ENCODE results near the gene COL18A1. TPM values are rescaled to one million over a fixed set of nuclear protein-coding genes. Genes with fewer than 3 reads are reported as not detected.

The COL18A1 gene
- total RNA-seq, 1 donor, result 8.6 TPM

GRCh38 chr21:45385549-45386050 is 19.4 kb upstream of the COL18A1 start:
- H3K4me3 ChIP-seq (ENCODE audit: low read length), result no peak overlapping the region
- H3K9me3 ChIP-seq (ENCODE audit: low read depth, low read length), result no peaks in the 10 kb centered on the region
- no peaks in the 10 kb centered on the region for H3K27me3 ChIP-seq (ENCODE audit: insufficient read depth, low read length)
- H3K4me1 ChIP-seq (ENCODE audit: insufficient read depth, low read length), result no peaks in the 10 kb centered on the region

DNA sequence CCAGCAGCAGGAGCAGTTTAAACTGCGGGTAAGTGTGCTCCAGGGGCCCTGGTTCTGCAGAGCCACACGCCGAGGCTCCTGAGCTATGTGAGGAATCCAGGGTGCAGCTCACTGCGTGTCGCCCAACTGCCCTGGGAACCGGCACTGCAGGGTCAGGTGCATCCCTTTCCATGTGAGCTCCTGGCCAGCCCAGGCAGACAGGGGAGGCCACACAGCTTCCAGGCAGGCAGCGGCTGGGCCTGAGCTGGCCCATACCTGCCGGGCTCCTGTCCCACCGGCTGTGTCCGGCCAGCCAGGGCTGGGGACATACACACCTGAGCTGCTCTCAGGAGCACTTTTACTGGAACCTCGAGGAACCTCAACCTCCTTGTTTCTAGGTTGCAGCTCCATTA is 18.6 kb upstream of the COL18A1 start:
- Histone ChIP-seq H3K4me3 (ENCODE audit: low read length) (no peak overlapping the region), H3K27me3 (ENCODE audit: insufficient read depth, low read length) (no peaks in the 10 kb centered on the region), H3K4me1 (ENCODE audit: insufficient read depth, low read length) (no peaks in the 10 kb centered on the region), H3K9me3 (ENCODE audit: low read depth, low read length) (no peaks in the 10 kb centered on the region)

- H3K27me3 ChIP-seq (ENCODE audit: insufficient read depth, low read length), result no peaks in the 10 kb centered on the region
- no peaks in the 10 kb centered on the region for H3K4me1 ChIP-seq (ENCODE audit: insufficient read depth, low read length)
- H3K4me3 ChIP-seq (ENCODE audit: low read length), result no peak overlapping the region
- H3K9me3 ChIP-seq (ENCODE audit: low read depth, low read length), result no peaks in the 10 kb centered on the region
These were observed 18.1 kb upstream of the COL18A1 start for GRCh38 chr21:45386728-45387371.

DNA sequence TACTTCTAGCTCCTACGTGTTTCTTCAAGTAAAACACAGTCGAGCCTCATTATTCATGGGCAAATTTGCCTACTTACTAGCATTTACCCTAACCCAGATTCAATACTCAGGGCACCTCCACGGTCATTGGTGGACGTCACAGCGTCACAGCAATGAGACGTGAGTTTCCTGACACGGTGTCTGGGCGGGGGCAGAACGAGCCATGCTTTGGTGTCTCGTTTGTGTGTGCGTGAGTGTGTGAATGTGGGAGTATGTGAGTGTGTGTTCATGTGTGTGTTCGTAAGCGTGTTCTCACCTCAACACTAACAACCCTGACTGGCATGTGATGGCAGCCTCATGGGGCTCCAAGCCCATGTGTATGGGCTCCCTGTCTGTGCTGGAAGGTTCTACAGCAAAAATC is 17.5 kb upstream of the COL18A1 start:
- Histone ChIP-seq H3K9me3 (ENCODE audit: low read depth, low read length) (no peaks in the 10 kb centered on the region), H3K27me3 (ENCODE audit: insufficient read depth, low read length) (no peaks in the 10 kb centered on the region), H3K4me3 (ENCODE audit: low read length) (no peak overlapping the region), H3K4me1 (ENCODE audit: insufficient read depth, low read length) (no peaks in the 10 kb centered on the region)

GRCh38 chr21:45388011-45388521 is 16.9 kb upstream of the COL18A1 start:
- no peak overlapping the region for H3K4me3 ChIP-seq (ENCODE audit: low read length)
- no peaks in the 10 kb centered on the region for H3K4me1 ChIP-seq (ENCODE audit: insufficient read depth, low read length)
- H3K9me3 ChIP-seq (ENCODE audit: low read depth, low read length), result no peaks in the 10 kb centered on the region
- no peaks in the 10 kb centered on the region for H3K27me3 ChIP-seq (ENCODE audit: insufficient read depth, low read length)

DNA sequence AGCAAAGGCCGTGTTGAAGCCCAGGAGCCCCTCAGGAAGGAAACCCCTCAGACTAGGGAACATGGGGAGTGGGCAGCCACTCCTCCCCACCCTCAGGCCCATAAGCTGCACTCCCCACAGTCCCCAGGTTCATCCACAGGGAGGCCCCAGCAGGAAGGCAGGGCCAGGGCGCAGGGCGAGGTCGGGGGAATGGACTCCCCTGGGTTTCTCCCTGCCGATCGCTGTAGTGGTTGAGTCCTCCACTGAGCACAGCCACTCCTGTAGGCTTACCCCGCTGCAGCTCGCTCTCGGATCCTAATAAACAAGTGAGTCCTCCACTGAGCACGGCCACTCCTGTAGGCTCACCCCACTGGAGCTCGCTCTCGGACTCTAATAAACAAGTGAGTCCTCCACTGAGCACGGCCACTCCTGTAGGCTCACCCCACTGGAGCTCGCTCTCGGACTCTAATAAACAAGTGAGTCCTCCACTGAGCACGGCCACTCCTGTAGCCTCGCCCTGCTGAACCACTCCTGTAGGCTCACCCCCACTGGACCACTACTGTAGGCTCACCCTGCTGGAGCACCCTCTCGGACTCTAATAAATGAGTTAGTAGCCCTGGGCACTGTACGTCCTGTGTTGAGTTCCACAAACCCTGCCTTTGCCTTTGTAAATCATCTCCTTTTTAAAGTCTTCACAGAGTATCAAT is 16.2 kb upstream of the COL18A1 start:
- no peaks in the 10 kb centered on the region for H3K9me3 ChIP-seq (ENCODE audit: low read depth, low read length)
- no peak overlapping the region for H3K4me3 ChIP-seq (ENCODE audit: low read length)
- no peaks in the 10 kb centered on the region for H3K4me1 ChIP-seq (ENCODE audit: insufficient read depth, low read length)
- no peaks in the 10 kb centered on the region for H3K27me3 ChIP-seq (ENCODE audit: insufficient read depth, low read length)

GRCh38 chr21:45390121-45390751 is 14.7 kb upstream of the COL18A1 start:
- H3K9me3 ChIP-seq (ENCODE audit: low read depth, low read length), result no peaks in the 10 kb centered on the region
- no peak overlapping the region for H3K4me3 ChIP-seq (ENCODE audit: low read length)
- no peaks in the 10 kb centered on the region for H3K27me3 ChIP-seq (ENCODE audit: insufficient read depth, low read length)
- no peaks in the 10 kb centered on the region for H3K4me1 ChIP-seq (ENCODE audit: insufficient read depth, low read length)

DNA sequence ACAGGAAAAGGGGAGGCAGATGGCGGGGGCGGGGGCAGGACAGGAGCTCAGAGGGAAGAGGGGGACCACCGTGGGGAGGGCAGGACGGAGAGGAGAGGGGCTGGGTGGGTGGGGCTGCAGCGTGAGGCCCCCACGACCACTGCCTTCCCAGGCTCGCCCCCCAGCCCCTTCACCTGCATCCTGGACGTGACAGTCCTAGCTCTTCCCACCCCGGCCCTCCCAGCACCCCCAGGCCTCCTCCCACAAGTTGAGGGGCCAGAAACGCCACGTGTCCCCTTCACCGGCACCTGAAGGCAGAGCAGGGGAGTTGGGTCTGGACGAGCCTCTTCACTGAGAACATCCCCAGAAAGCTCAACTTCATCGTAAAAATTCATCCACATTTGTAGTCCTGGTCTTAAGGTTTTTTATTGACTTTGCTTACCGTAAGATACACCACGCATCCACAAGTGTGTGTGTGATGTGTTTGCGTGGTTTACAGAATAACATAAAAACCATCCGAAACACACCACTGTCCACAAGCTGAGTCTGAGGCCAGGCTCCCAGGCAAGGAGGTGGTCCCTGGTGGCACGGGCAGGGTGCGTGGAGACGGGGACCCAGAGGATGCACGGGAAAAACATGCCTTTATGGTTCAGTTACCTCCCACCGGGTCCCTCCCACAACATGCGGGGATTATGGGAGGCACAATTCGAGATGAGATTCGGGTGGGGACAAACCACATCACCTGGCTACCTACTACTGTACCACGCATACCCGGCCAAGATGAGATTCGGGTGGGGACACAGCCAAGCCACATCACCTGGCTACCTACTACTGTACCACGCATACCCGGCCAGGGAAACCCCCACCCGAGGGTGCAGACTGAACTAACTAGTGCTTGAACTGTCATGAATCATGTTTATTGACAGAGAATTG is 13.9 kb upstream of the COL18A1 start:
- H3K4me1 ChIP-seq (ENCODE audit: insufficient read depth, low read length), result no peaks in the 10 kb centered on the region
- H3K9me3 ChIP-seq (ENCODE audit: low read depth, low read length), result no peaks in the 10 kb centered on the region
- H3K4me3 ChIP-seq (ENCODE audit: low read length), result no peak overlapping the region
- H3K27me3 ChIP-seq (ENCODE audit: insufficient read depth, low read length), result no peaks in the 10 kb centered on the region

GRCh38 chr21:45391743-45392572 is 13.0 kb upstream of the COL18A1 start:
- Histone ChIP-seq H3K27me3 (ENCODE audit: insufficient read depth, low read length) (no peaks in the 10 kb centered on the region), H3K9me3 (ENCODE audit: low read depth, low read length) (no peaks in the 10 kb centered on the region), H3K4me3 (ENCODE audit: low read length) (no peak overlapping the region), H3K4me1 (ENCODE audit: insufficient read depth, low read length) (no peaks in the 10 kb centered on the region)

GRCh38 chr21:45392573-45392971 is 12.4 kb upstream of the COL18A1 start:
- H3K27me3 ChIP-seq (ENCODE audit: insufficient read depth, low read length), result no peaks in the 10 kb centered on the region
- no peaks in the 10 kb centered on the region for H3K4me1 ChIP-seq (ENCODE audit: insufficient read depth, low read length)
- no peak overlapping the region for H3K4me3 ChIP-seq (ENCODE audit: low read length)
- H3K9me3 ChIP-seq (ENCODE audit: low read depth, low read length), result no peaks in the 10 kb centered on the region

GRCh38 chr21:45393021-45393420 is 11.9 kb upstream of the COL18A1 start:
- Histone ChIP-seq H3K4me3 (ENCODE audit: low read length) (no peak overlapping the region), H3K4me1 (ENCODE audit: insufficient read depth, low read length) (no peaks in the 10 kb centered on the region), H3K9me3 (ENCODE audit: low read depth, low read length) (no peaks in the 10 kb centered on the region), H3K27me3 (ENCODE audit: insufficient read depth, low read length) (no peaks in the 10 kb centered on the region)

DNA sequence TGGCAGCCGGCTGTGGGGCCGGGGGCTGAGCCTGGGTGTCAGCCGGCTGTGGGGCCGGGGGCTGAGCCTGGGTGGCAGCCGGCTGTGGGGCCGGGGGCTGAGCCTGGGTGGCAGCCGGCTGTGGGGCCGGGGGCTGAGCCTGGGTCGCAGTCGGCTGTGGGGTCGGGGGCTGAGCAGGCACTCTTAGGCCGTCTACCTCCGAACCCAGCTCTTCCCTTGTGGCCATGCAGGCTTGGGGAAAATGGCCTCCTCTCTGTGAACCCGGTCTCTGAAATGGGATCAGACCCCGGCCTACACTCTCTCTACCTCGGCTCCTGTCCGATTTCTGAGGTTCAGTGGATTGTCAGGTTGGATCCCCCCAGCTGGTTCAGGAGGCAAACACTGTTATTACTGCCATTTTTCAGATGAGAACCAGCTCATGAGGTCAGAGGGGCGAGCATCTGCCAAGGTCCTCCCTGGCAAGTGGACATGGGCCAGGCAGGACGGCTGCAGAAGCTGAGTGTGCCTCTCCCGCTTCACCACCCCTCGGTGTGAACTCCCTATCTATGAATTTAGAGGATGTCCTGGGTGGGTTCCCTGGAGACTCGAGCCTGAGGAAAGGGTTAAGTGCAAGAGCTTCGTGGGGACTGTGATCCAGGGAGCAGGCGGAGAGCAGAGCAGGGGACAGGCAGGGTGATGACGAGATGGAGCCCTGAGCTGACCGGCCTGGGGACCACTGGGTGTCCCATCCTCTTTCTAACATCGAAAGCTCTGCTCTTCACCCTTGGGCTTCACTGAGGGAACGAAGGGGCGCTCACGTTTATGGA is 10.9 kb upstream of the COL18A1 start:
- H3K9me3 ChIP-seq (ENCODE audit: low read depth, low read length), result no peaks in the 10 kb centered on the region
- H3K4me3 ChIP-seq (ENCODE audit: low read length), result no peak overlapping the region
- H3K4me1 ChIP-seq (ENCODE audit: insufficient read depth, low read length), result no peaks in the 10 kb centered on the region
- peaks cover 3% of the 10 kb centered on the region for H3K27me3 ChIP-seq (ENCODE audit: insufficient read depth, low read length)

DNA sequence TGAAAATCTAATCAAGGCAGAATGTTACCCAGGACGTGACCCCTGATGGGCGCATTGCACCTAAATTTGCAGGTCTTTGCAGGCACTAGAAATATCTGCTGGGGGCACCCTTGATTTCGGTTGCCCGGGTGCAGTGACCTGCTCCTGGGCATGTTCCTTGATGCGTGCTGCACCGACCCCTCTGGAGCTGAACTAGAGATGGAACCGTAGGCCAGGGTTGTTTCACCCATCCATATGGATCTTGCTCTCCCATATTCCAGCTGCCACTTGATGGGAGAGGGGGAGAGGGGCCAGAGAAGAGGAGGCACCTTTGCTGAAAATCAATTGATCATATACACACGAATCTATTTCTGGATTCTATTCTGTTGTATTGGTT is 8.4 kb upstream of the COL18A1 start:
- H3K4me1 ChIP-seq (ENCODE audit: insufficient read depth, low read length), result no peaks in the 10 kb centered on the region
- peaks cover 20% of the 10 kb centered on the region for H3K27me3 ChIP-seq (ENCODE audit: insufficient read depth, low read length)
- no peak overlapping the region for H3K4me3 ChIP-seq (ENCODE audit: low read length)
- no peaks in the 10 kb centered on the region for H3K9me3 ChIP-seq (ENCODE audit: low read depth, low read length)
